Fibroblast of the conjunctiva (primary cell): ENCODE results near the gene METTL22.

Experiments used
- DNase-seq: peaks from one replicate; pipeline ENCODE4 v3.0.0-alpha.2; 2010; ENCODE audit warnings: low read depth

METTL22 gene

DNA sequence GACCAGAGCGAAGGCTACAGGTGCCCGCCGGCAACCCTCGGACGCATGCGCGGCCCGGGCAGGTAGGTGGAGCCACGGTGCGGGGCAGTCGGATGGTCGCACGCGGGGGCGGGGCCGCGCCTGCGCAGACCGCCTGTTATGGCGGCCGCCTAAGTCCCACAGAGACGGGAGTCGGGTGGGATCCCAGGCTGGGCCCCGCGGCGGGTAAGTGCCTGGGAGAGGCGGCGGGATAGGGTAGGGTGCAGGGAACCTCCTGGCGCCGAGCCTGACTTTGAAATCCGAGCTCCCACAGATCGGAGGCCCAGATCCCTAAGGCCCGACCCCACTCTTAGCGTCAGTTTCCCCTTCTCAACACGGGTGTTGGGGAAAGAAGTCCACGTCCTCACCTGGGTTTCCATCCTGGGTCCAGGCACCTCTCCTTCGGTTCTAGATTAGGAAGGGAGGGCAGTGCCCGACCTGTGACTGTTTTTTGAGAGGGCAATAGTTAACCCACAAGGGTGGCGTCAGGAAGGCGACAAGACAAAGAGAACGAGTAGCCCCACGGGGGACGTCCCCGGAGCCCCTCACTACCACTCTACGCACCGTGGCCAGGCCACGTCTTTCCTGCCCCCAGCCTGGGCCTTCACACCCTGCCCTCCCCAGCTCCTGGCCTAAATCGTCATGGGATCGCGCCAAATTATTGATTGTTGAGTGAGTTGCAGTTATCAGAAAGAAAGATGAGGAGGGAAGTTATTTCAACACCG lies at the start of gene METTL22:
TSS of gene METTL22 (plus strand) at position 127 of the 743 bp plus-strand sequence. CDS start 3,968 bp downstream, outside the sequence.
- peak; percentile 81 for DNase-seq

DNA sequence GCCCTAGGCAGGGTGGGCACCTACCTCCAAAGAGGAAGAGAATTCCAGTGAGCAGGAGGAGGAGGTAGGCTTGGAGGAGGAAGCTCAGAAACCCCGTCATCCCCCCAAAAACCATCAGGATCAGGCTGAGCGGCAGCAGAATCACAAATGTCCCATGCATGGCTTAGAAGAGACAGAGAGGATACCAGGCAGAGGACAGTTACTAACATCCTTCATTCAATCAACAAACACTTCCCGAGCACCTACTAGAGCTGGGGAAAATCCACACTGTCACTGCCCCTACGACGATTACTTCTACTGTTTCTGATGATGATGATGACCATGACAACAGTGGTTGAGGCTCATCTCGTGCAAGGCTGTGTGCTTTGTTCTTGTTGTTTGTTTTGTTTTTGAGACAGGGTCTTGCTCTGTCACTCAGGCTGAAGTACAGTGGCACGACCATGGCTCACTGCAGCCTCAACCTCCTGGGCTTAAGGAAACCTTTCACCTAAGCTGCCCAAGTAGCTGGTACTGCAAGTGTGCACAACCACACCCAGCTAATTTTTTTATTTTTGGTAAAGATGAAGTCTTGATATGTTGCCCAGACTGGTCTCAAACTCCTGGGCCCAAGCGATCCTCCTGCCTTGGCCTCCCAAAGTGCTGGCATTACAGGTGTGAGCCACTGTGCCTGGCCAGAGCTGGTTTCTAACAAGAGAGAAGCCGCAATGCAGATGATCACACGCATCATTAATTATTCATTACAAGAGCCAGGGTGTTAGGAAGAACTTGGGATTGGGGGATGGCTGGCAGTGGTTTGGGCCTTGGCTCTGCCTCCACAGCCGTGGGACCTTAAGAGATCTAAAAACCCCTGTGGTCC lies 49.2 kb upstream of the METTL22 start:
- no peak for DNase-seq

- DNase-seq, result peak; percentile 13
Measured at GRCh38 chr16:8572919-8573724, 48.4 kb upstream of the METTL22 start.

DNA sequence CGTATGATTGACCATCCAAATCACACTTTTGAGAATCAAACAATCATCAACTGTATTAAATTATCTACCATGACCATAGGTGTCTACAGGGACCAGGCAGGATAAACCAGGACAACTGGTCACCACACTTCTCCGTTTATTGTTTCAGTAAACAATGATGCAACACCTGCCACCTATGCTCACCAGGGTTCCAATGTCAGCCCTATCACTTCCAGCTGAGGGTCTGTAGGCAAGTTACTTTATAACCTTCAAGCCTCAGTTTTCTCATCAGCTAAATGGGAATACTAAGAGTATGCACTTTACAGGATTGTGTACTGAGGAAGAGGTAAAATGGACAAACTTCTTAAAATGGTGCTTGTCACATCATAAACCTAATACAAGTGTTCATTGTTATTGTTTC lies 46.1 kb upstream of the METTL22 start:
- DNase-seq, result no peak

GRCh38 chr16:8576141-8577004 lies 45.1 kb upstream of the METTL22 start:
- no peak for DNase-seq

GRCh38 chr16:8577678-8578304 lies 43.7 kb upstream of the METTL22 start:
- no peak for DNase-seq

DNA sequence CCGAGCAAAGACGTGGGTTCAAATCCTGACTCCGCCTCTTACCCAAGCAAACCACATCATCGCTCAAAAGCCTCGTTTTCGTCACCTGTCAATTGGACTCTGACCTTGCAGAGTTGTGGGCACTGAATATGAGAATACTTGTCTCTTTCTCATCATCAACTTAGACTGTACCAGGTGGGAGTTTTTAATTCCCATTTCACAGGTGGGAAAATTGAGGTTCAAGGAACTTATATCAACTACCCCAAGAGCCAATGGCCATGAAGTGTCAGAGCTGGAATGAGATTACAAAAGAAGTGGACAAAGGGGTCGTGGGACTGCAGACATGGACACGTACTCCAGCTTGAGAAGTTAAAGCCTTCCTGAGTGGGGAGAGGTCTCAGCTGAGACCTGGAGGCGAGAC lies 41.9 kb upstream of the METTL22 start:
- DNase-seq, result no peak

DNA sequence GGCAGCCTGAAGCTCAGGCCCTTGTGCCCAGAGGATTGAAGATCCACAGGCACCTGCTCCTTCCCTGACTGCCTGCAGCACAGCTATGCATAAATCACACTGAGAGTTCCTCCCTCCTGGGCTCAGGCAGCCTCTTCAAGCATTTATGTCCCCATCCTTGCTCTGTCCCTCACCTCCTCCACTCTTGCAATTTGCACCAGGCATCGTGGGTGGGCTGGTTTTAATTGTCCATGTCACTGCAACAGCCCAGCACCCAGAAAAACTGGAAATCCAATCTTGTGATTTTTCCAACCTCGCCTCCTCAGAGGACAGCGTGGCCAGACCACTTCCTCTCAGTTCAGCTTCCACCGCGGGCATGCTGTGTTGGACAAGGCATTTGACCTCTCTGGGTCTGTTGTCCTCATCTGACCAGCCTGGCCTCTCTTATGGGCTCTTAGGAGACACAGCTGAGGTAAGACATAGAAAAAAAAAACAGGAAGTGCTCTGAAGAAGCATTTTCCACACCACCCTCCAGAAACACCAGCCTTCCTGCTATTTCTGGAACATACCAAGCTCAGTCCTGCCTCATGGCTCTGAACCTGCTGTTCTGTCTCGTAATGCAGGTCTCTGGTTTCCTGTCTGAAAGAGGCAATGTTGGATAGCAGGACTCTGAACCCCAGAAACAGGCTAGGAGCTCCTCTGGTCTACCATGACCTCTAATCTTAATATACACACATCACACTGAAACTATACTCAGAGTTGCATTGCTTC lies 39.5 kb upstream of the METTL22 start:
- DNase-seq, result no peak

DNA sequence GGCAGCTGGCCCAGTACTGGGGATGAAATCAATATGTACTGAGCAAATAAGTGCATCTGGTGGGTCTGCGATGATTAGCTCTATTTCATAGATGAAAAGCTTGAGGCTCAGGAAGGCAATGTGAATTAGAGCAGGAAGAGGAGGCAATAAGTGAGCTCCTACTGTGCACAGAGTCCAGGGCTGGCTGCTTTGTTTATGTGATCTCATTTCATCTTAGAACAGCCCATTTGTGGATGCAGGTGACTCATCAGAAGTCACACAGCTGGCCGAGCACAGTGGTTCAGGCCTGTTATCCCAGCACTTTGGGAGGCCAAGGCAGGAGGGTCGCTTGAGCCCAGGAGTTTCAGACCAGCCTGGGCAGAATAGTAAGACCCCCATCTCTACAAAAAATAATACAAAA lies 38.3 kb upstream of the METTL22 start:
- DNase-seq, result no peak

DNA sequence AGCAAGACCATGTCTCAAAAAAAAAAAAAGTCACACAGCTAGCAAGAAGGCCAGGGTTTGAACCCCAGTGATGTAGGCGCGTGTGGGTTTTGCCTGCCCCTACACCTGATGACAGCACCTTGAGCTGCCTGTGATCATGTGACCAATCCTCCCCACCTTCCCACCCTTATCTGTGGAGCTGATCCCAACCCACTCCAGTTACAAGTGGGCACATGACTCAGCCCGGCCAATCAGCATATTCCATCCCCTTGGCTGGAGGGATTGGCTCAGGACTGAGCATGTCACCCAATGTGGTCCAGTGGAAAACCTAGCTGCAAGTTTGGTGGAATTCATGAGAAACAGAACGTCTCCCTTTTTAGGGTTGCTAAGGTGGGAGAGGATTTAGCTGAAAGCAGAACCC lies 37.8 kb upstream of the METTL22 start:
- no peak for DNase-seq

GRCh38 chr16:8585041-8585440 lies 36.5 kb upstream of the METTL22 start:
- DNase-seq, result no peak

- DNase-seq, result no peak
Measured at GRCh38 chr16:8585857-8586256, 35.6 kb upstream of the METTL22 start.

DNA sequence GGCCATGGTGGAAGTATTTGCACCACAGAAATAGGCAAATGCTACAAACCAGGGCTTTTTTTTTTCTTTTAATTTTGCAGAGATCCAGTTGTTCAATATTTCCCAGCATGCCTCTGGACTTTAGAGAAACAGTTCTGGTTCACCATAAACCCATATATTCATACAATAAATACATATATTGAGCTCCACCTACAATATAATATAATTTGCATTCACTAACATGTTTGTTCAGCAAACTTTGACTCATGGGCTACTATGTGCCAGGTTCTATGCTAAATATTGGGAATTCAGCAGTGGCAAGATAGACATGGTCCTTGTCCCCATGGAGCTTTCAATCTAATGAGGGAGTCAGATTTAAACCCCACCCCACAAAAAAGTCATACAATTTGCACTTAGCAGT lies 34.4 kb upstream of the METTL22 start:
- DNase-seq, result no peak

GRCh38 chr16:8588682-8589056 lies 32.8 kb upstream of the METTL22 start:
- no peak for DNase-seq

DNA sequence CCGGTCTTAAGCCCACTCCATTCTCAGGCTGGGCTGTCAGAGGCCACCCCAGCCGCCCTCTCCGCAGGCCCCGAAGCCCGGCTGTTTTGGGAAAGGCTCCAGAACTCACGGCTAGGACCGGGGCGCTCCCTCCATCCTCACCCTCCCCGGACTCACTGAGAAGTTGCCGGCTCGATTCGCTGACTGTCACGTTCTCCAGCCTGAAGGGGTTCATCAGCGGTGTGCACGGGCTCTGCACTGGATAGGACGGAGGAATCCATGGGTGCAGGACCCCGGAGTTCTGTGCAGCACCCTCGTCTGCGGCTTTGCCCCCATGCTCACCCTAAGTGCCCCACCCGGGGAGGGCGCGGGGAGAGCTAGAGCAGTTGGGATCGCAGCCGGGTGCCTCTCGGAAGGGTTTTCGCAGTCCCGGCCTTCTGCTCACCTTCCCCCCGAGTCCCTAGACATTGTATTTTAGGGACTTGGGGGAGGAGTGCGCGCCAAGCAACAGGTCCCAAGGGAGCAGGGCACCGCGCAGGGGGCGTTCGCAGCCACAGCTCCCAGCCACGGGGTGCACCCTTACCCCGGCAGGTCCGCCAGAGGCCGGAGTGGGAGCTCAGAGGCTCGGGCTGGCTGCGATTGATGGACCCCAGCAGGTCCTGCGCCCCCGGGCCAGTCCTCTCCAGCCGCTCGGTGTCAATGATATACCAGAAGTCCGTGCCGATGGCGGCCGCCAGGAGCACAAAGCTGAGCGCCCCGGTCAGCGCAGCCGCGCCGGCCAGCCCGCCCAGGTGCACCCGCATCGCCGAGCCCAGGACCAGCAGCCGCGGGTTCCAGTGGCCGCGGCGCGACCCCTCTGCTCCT lies 32.2 kb upstream of the METTL22 start:
- no peak for DNase-seq

- no peak for DNase-seq
Measured at GRCh38 chr16:8589900-8590688, 31.4 kb upstream of the METTL22 start, which contains the start of gene TMEM114. Gene TMEM114 (minus strand): TSS chr16:8590511. CDS start chr16:8589838, 673 bp downstream.

GRCh38 chr16:8590811-8591210 lies 30.7 kb upstream of the METTL22 start:
- DNase-seq, result no peak

- no peak for DNase-seq
Measured at GRCh38 chr16:8591451-8591850, 30.0 kb upstream of the METTL22 start.
